SK-N-SH (cell line): Measurements from ENCODE around the gene AKR1D1. TPM values are rescaled to one million over a fixed set of nuclear protein-coding genes. Genes with fewer than 3 reads are reported as not detected.

Experiments
- CTCF ChIA-PET: fragments of 300-600, 350-600 bp; formaldehyde crosslinking; extraction: SDS; loops from one replicate; lab custom pipeline; 2021; lab: Yijun Ruan, JAX
- POLR2A ChIA-PET: fragments of 350-600 bp; sonication (Branson Sonifier 250); formaldehyde crosslinking; extraction: SDS; loops from one replicate; lab custom pipeline; 2020; ENCODE audit warnings: antibody characterized with exemption, inconsistent platforms; lab: Yijun Ruan, JAX
- DNase-seq: peaks from one replicate; pipeline ENCODE4 v3.0.0; 2012
- H2AFZ ChIP-seq: fragments of 200-600 bp; sonication (generic); 2 replicates; pipeline ENCODE4 v1.8.1; 2016; ENCODE audit warnings: antibody characterized with exemption, mild to moderate bottlenecking, low read depth
- H3F3A ChIP-seq: fragments of 200-600 bp; sonication (generic); replicated peaks from 2 replicates; pipeline ENCODE3; 2016; ENCODE audit warnings: antibody characterized with exemption, mild to moderate bottlenecking; ENCODE audit not compliant: insufficient read depth
- H3K27ac ChIP-seq, 2 experiments: fragments of 200-500 bp in 1 of 2; fragments of 200-600 bp in 1 of 2; sonication (Bioruptor generic) in 1 of 2; sonication (generic), shearing (Covaris generic) in 1 of 2; 2 replicates each; pipeline versions ENCODE4 v1.5.1 to v1.6.1; 2014 to 2016; ENCODE audit warnings: low read depth in 2 of 2, inconsistent platforms in 1 of 2, low read length in 1 of 2, mild to moderate bottlenecking in 1 of 2, mixed read lengths in 1 of 2
- H3K27me3 ChIP-seq: fragments of 200-600 bp; sonication (generic), shearing (Covaris generic); 2 replicates; pipeline ENCODE4 v1.6.1; 2016; ENCODE audit warnings: mixed run types; ENCODE audit not compliant: insufficient read depth
- H3K36me3 ChIP-seq, 2 experiments: fragments of 200-500 bp in 1 of 2; fragments of 200-600 bp in 1 of 2; sonication (Bioruptor generic) in 1 of 2; sonication (generic) in 1 of 2; replicated peaks in 1 of 2; 2 replicates each; pipeline versions ENCODE3 to v1.5.1; 2014 to 2016; ENCODE audit warnings: low read length in 1 of 2, mild to moderate bottlenecking in 1 of 2; ENCODE audit not compliant: insufficient read depth in 2 of 2, control insufficient read depth in 1 of 2
- H3K4me1 ChIP-seq, 2 experiments: fragments of 200-500 bp in 1 of 2; fragments of 200-600 bp in 1 of 2; sonication (Bioruptor generic) in 1 of 2; sonication (generic), shearing (Covaris generic) in 1 of 2; 2 replicates each; pipeline versions ENCODE4 v1.5.1 to v1.6.1; 2014 to 2016; ENCODE audit warnings: low read depth in 1 of 2, low read length in 1 of 2, mixed run types in 1 of 2; ENCODE audit not compliant: insufficient read depth in 2 of 2, control insufficient read depth in 1 of 2
- H3K4me2 ChIP-seq: fragments of 200-600 bp; sonication (generic), shearing (Covaris generic); 2 replicates; pipeline ENCODE4 v1.6.1; 2017; ENCODE audit warnings: mixed run types
- H3K4me3 ChIP-seq, 2 experiments: fragments of 200-500 bp in 1 of 2; fragments of 200-600 bp in 1 of 2; sonication (Bioruptor generic) in 1 of 2; sonication (generic), shearing (Covaris generic) in 1 of 2; 2 replicates each; pipeline versions ENCODE4 v1.5.1 to v1.8.1; 2014 to 2016; ENCODE audit warnings: low read depth in 2 of 2, inconsistent platforms in 1 of 2, low read length in 1 of 2, mild to moderate bottlenecking in 1 of 2, mixed read lengths in 1 of 2, moderate library complexity in 1 of 2
- H3K79me2 ChIP-seq: fragments of 200-600 bp; sonication (generic); 2 replicates; pipeline ENCODE4 v1.8.1; 2017; ENCODE audit warnings: mild to moderate bottlenecking; ENCODE audit not compliant: insufficient read depth
- H3K9ac ChIP-seq: fragments of 200-600 bp; sonication (generic); 2 replicates; pipeline ENCODE4 v1.6.1; 2017; ENCODE audit warnings: mixed run types
- H3K9me2 ChIP-seq: fragments of 200-600 bp; sonication (generic); 2 replicates; pipeline ENCODE4 v1.6.1; 2017; ENCODE audit warnings: mixed run types
- H3K9me3 ChIP-seq: fragments of 200-600 bp; sonication (generic); 2 replicates; pipeline ENCODE4 v1.6.1; 2017; ENCODE audit warnings: mixed run types, mild to moderate bottlenecking, moderate library complexity
- H4K20me1 ChIP-seq: fragments of 200-600 bp; sonication (generic); 2 replicates; pipeline ENCODE4 v1.6.1; 2017; ENCODE audit warnings: mild to moderate bottlenecking, mixed run types; ENCODE audit not compliant: insufficient read depth
- CHD2 ChIP-seq: fragments of 150-350 bp; IDR thresholded peaks from 2 replicates; pipeline ENCODE4 v1.6.1; 2018; ENCODE audit warnings: low read length; ENCODE audit not compliant: partially characterized antibody
- FOSL2 ChIP-seq: IDR thresholded peaks from 2 replicates; pipeline ENCODE4 v1.4.0; 2012; ENCODE audit warnings: low read depth, mild to moderate bottlenecking, moderate library complexity, borderline replicate concordance
- FOXM1 ChIP-seq: IDR thresholded peaks from 2 replicates; pipeline ENCODE4 v1.4.0; 2012; ENCODE audit warnings: low read depth, mild to moderate bottlenecking
- GABPA ChIP-seq: IDR thresholded peaks from 2 replicates; pipeline ENCODE4 v1.4.0; 2012; ENCODE audit warnings: low read depth, mild to moderate bottlenecking
- MEF2A ChIP-seq: IDR thresholded peaks from 2 replicates; pipeline ENCODE4 v1.4.0; 2012; ENCODE audit warnings: low read depth, borderline replicate concordance
- NFIC ChIP-seq: IDR thresholded peaks from 2 replicates; pipeline ENCODE4 v1.4.0; 2012; ENCODE audit warnings: borderline replicate concordance
- NRF1 ChIP-seq: IDR thresholded peaks from 2 replicates; pipeline ENCODE4 v1.6.1; 2012; ENCODE audit warnings: low read depth, mild to moderate bottlenecking, low read length
- RCOR1 ChIP-seq: fragments of 150-350 bp; IDR thresholded peaks from 2 replicates; pipeline ENCODE4 v1.6.1; 2017; ENCODE audit warnings: antibody characterized with exemption, low read length
- SIN3A ChIP-seq: IDR thresholded peaks from 2 replicates; pipeline ENCODE4 v1.6.1; 2012; ENCODE audit warnings: low read depth, mild to moderate bottlenecking, low read length, moderate library complexity, borderline replicate concordance
- SMC3 ChIP-seq: IDR thresholded peaks from 2 replicates; pipeline ENCODE4 v1.6.1; 2012; ENCODE audit warnings: low read depth, low read length, improper control_type of control experiment
- TAF1 ChIP-seq: IDR thresholded peaks from 2 replicates; pipeline ENCODE4 v1.6.1; 2012; ENCODE audit warnings: low read depth, mild to moderate bottlenecking, low read length, moderate library complexity, borderline replicate concordance
- TCF12 ChIP-seq: IDR thresholded peaks from 2 replicates; pipeline ENCODE4 v1.4.0; 2012
- YY1 ChIP-seq: IDR thresholded peaks from 2 replicates; pipeline ENCODE4 v1.4.0; 2012; ENCODE audit warnings: low read depth, mild to moderate bottlenecking
- WGBS: methylation state at CpG from one replicate; pipeline ENCODE4 v1.1.6; 2017; ENCODE audit warnings: low lambda C conversion rate; 5-methylcytosine and 5-hydroxymethylcytosine counted together
- polyA plus RNA-seq, 3 experiments: library from polyadenylated mRNA; depleted of rRNA; stranded (reverse); fragments of >200 nt; gene quantifications; 2 replicates each; pipeline ENCODE4 v1.2.3, GENCODE V29; 2012
- TF ChIP-seq, protein P1 (sequence below): fragments of 200-600 bp; sonication (generic); IDR thresholded peaks from 2 replicates; pipeline ENCODE4 v1.6.1; 2017; ENCODE audit warnings: antibody characterized with exemption, mild to moderate bottlenecking, moderate library complexity
- TF ChIP-seq, protein P2 (sequence below): fragments of 150-350 bp; IDR thresholded peaks from 2 replicates; pipeline ENCODE4 v1.6.1; 2016; ENCODE audit warnings: mild to moderate bottlenecking, low read depth, low read length
- TF ChIP-seq, protein P3 (sequence below): IDR thresholded peaks from 2 replicates; pipeline ENCODE4 v1.4.0; 2012; ENCODE audit warnings: low read depth, borderline replicate concordance
- TF ChIP-seq, protein P4 (sequence below): IDR thresholded peaks from 2 replicates; pipeline ENCODE4 v1.4.0; 2012; ENCODE audit warnings: low read depth
- TF ChIP-seq, protein P5 (sequence below): IDR thresholded peaks from 2 replicates; pipeline ENCODE4 v1.6.1; 2012; ENCODE audit warnings: mild to moderate bottlenecking, low read depth, low read length, moderate library complexity

Gene AKR1D1
- polyA plus RNA-seq, 1 of the 3 experiments (the other 2 are of a cell fraction) = not detected

DNA sequence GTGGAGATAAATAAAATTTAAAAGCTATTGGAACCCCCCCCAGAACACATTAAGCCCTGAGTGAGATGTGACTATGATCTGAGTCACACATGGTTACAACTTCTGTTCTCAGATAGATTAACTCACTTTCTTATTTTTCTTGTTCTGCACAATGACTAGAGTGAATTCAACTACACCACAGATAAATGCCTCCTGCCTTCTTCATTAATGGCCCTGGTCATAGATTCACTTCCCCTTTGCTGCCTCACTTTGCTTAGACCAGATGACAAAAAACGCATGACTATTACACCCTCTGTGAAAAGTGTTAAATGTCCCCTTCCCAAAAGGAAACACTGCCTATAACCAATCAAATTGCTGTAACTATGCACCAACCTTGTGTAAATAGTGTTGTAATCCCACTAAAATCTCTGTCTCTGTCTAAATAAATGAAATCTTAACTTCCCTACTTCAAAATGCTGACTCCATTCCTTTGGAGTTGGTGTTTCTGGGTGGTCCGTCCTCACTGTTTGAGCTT, 49.4 kb downstream of the AKR1D1 start:
- POLR2A ChIA-PET = no interaction called here
- no peak overlapping the region for H3K9ac ChIP-seq

DNA sequence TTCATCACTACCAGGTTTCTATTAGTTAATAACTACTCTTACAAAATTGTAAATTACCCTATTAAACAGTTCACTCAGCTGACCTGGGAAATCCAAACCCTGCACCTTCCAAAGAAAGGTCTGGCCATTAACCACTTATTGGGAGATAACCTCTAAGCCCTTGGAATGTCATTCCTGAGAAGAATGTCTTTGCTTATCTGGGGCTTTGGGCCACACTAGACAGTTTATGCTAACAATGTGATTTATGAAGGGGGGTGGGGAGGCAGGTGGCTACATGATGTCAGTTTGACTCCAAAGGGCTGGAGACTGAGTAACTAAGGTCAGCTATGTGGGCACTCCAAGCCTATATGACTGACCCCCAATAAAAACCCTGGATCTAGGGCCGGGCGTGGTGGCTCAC, 50.7 kb downstream of the AKR1D1 start:
- no peaks in the 10 kb centered on the region for H3K36me3 ChIP-seq
- no peaks in the 10 kb centered on the region for H3K27me3 ChIP-seq
- DNase-seq = no peak
- H3K9me3 ChIP-seq = no peaks in the 10 kb centered on the region
- no peaks in the 10 kb centered on the region for H3F3A ChIP-seq
- H3K9ac ChIP-seq = no peak overlapping the region
- no peak overlapping the region for H2AFZ ChIP-seq
- H3K9me2 ChIP-seq = no peaks in the 10 kb centered on the region
- H3K79me2 ChIP-seq = no peaks in the 10 kb centered on the region
- no peak overlapping the region for H3K27ac ChIP-seq
- ChIA-PET CTCF (no interaction called here), POLR2A (no interaction called here)
- H3K4me3 ChIP-seq = no peak overlapping the region
- 8% methylated on average over 2 of the region's 2 CpGs for WGBS
- no peaks in the 10 kb centered on the region for H4K20me1 ChIP-seq
- H3K4me1 ChIP-seq = peaks cover 0 to 4% of the 10 kb centered on the region in 2 experiments; a peak in 1 of 4 replicates
- no peak overlapping the region for H3K4me2 ChIP-seq
- TF ChIP-seq SMC3 (no peak), CHD2 (no peak), YY1 (no peak), NFIC (no peak), TCF12 (no peak), FOSL2 (no peak), FOXM1 (no peak)
- TF ChIP-seq, protein P1, sequence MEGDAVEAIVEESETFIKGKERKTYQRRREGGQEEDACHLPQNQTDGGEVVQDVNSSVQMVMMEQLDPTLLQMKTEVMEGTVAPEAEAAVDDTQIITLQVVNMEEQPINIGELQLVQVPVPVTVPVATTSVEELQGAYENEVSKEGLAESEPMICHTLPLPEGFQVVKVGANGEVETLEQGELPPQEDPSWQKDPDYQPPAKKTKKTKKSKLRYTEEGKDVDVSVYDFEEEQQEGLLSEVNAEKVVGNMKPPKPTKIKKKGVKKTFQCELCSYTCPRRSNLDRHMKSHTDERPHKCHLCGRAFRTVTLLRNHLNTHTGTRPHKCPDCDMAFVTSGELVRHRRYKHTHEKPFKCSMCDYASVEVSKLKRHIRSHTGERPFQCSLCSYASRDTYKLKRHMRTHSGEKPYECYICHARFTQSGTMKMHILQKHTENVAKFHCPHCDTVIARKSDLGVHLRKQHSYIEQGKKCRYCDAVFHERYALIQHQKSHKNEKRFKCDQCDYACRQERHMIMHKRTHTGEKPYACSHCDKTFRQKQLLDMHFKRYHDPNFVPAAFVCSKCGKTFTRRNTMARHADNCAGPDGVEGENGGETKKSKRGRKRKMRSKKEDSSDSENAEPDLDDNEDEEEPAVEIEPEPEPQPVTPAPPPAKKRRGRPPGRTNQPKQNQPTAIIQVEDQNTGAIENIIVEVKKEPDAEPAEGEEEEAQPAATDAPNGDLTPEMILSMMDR = no peak
- TF ChIP-seq, protein P2, sequence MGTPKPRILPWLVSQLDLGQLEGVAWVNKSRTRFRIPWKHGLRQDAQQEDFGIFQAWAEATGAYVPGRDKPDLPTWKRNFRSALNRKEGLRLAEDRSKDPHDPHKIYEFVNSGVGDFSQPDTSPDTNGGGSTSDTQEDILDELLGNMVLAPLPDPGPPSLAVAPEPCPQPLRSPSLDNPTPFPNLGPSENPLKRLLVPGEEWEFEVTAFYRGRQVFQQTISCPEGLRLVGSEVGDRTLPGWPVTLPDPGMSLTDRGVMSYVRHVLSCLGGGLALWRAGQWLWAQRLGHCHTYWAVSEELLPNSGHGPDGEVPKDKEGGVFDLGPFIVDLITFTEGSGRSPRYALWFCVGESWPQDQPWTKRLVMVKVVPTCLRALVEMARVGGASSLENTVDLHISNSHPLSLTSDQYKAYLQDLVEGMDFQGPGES = no peak
- TF ChIP-seq, protein P3, sequence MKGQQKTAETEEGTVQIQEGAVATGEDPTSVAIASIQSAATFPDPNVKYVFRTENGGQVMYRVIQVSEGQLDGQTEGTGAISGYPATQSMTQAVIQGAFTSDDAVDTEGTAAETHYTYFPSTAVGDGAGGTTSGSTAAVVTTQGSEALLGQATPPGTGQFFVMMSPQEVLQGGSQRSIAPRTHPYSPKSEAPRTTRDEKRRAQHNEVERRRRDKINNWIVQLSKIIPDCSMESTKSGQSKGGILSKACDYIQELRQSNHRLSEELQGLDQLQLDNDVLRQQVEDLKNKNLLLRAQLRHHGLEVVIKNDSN = no peak
- TF ChIP-seq, protein P4, sequence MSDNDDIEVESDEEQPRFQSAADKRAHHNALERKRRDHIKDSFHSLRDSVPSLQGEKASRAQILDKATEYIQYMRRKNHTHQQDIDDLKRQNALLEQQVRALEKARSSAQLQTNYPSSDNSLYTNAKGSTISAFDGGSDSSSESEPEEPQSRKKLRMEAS = no peak

More for the DNA sequence above, 49.4 kb downstream of the AKR1D1 start:
- DNase-seq = no peak
- CTCF ChIA-PET = interaction anchor here (1.1 kb wide), 1 partner anchor 613 kb away, joined by 5 read pairs; no protein-coding TSS in a partner anchor
- H3K4me2 ChIP-seq = no peak overlapping the region
- peaks cover 0 to 4% of the 10 kb centered on the region in 2 experiments; a peak in 1 of 4 replicates for H3K4me1 ChIP-seq
- H3K27me3 ChIP-seq = no peaks in the 10 kb centered on the region
- H3K9me3 ChIP-seq = no peaks in the 10 kb centered on the region
- H3K79me2 ChIP-seq = no peaks in the 10 kb centered on the region
- no peaks in the 10 kb centered on the region for H4K20me1 ChIP-seq
- no peaks in the 10 kb centered on the region for H3K36me3 ChIP-seq
- H3K27ac ChIP-seq = no peak overlapping the region
- no peaks in the 10 kb centered on the region for H3K9me2 ChIP-seq
- no peaks in the 10 kb centered on the region for H3F3A ChIP-seq
- TF ChIP-seq SIN3A (no peak), GABPA (no peak), NRF1 (no peak), MEF2A (no peak), TAF1 (no peak), RCOR1 (no peak), CHD2 (no peak)
- TF ChIP-seq, protein P2 = no peak
- TF ChIP-seq, protein P5, sequence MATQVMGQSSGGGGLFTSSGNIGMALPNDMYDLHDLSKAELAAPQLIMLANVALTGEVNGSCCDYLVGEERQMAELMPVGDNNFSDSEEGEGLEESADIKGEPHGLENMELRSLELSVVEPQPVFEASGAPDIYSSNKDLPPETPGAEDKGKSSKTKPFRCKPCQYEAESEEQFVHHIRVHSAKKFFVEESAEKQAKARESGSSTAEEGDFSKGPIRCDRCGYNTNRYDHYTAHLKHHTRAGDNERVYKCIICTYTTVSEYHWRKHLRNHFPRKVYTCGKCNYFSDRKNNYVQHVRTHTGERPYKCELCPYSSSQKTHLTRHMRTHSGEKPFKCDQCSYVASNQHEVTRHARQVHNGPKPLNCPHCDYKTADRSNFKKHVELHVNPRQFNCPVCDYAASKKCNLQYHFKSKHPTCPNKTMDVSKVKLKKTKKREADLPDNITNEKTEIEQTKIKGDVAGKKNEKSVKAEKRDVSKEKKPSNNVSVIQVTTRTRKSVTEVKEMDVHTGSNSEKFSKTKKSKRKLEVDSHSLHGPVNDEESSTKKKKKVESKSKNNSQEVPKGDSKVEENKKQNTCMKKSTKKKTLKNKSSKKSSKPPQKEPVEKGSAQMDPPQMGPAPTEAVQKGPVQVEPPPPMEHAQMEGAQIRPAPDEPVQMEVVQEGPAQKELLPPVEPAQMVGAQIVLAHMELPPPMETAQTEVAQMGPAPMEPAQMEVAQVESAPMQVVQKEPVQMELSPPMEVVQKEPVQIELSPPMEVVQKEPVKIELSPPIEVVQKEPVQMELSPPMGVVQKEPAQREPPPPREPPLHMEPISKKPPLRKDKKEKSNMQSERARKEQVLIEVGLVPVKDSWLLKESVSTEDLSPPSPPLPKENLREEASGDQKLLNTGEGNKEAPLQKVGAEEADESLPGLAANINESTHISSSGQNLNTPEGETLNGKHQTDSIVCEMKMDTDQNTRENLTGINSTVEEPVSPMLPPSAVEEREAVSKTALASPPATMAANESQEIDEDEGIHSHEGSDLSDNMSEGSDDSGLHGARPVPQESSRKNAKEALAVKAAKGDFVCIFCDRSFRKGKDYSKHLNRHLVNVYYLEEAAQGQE = no peak
- no peak overlapping the region for H2AFZ ChIP-seq
- no peak overlapping the region for H3K4me3 ChIP-seq
- WGBS = 41% methylated on average over 2 of the region's 2 CpGs
